Aorta (tissue), 5 donors: ENCODE measurements around the gene GNG8. TPM values are rescaled to one million over a fixed set of nuclear protein-coding genes. Genes with fewer than 3 reads are reported as not detected.

Source experiments
- ATAC-seq: fragments of 200-7000 bp; cut with Tn5 transposase; one replicate; pipeline ENCODE4 v1.9.1; 2022; ENCODE audit warnings: moderate library complexity; ENCODE audit not compliant: low FRiP score
- DNase-seq, 2 donors: peaks; one replicate each; pipeline ENCODE4 v3.0.0-alpha.2; 2020
- H3K27ac ChIP-seq, 2 donors: one replicate each; pipeline ENCODE4 v1.5.1; 2013; ENCODE audit warnings: low read length in 2 of 2, mild to moderate bottlenecking in 2 of 2, moderate library complexity in 2 of 2, control low read depth in 1 of 2, inconsistent platforms in 1 of 2, low read depth in 1 of 2
- H3K27me3 ChIP-seq, 2 donors: one replicate each; pipeline ENCODE4 v1.6.1; 2013; ENCODE audit warnings: control low read depth in 1 of 2, low read length in 1 of 2, mild to moderate bottlenecking in 1 of 2, moderate library complexity in 1 of 2; ENCODE audit not compliant: insufficient read depth in 2 of 2, control insufficient read depth in 1 of 2
- H3K36me3 ChIP-seq, 2 donors: one replicate each; pipeline ENCODE4 v1.6.1; 2013; ENCODE audit warnings: control low read depth in 1 of 2, low read length in 1 of 2, mild to moderate bottlenecking in 1 of 2; ENCODE audit not compliant: insufficient read depth in 2 of 2, control insufficient read depth in 1 of 2
- H3K4me1 ChIP-seq, 2 donors: one replicate each; pipeline ENCODE4 v1.6.1; 2013; ENCODE audit warnings: low read length in 2 of 2, control low read depth in 1 of 2, mild to moderate bottlenecking in 1 of 2, moderate library complexity in 1 of 2; ENCODE audit not compliant: insufficient read depth in 2 of 2, control insufficient read depth in 1 of 2
- H3K4me3 ChIP-seq, 2 donors: one replicate each; pipeline ENCODE4 v1.5.1; 2013; ENCODE audit warnings: low read length in 2 of 2, control low read depth in 1 of 2, mild to moderate bottlenecking in 1 of 2
- H3K9me3 ChIP-seq: one replicate; pipeline ENCODE4 v1.6.1; 2013; ENCODE audit warnings: mild to moderate bottlenecking, low read length; ENCODE audit not compliant: control insufficient read depth
- WGBS, 2 donors: extraction: QIAGEN DNeasy Blood & Tissue Kit; methylation state at CpG; one replicate each; pipeline ENCODE4 v1.1.7; 2013; 5-methylcytosine and 5-hydroxymethylcytosine counted together
- intact Hi-C, 2 donors: fragments of 100-400 bp; cut with DNase I; formaldehyde crosslinking; loops; one replicate each; pipeline versions ENCODE4 v1.14.2 to v1.15.0; 2022
- polyA plus RNA-seq, 2 donors: library from polyadenylated mRNA; stranded (reverse); fragments of 200-250 nt; gene quantifications; one replicate each; pipeline ENCODE4 v1.2.3, GENCODE V29; 2013
- total RNA-seq, 2 donors: library from RNA; stranded (reverse); fragmentation: NEBNext Ultra II Directional; extraction: Animal tissue kit (Norgen Biotek cat#: 25700); gene quantifications; one replicate each; pipeline ENCODE4 v1.2.1, GENCODE V29; 2021
- donor health status: healthy with polysubstance abuse.
- donor health status: Bipolar disorder and iron deficiency.
- donor health status: DM: no; HTN: no; CAD: no.
- donor health status: DM: no; HTN: no; CAD: no.
- donor health status: DM: yes; HTN: yes; CAD: no.

Gene GNG8
- total and polyA plus RNA-seq, 4 donors = 3.0 to 4.5 TPM; not detected in 2

DNA sequence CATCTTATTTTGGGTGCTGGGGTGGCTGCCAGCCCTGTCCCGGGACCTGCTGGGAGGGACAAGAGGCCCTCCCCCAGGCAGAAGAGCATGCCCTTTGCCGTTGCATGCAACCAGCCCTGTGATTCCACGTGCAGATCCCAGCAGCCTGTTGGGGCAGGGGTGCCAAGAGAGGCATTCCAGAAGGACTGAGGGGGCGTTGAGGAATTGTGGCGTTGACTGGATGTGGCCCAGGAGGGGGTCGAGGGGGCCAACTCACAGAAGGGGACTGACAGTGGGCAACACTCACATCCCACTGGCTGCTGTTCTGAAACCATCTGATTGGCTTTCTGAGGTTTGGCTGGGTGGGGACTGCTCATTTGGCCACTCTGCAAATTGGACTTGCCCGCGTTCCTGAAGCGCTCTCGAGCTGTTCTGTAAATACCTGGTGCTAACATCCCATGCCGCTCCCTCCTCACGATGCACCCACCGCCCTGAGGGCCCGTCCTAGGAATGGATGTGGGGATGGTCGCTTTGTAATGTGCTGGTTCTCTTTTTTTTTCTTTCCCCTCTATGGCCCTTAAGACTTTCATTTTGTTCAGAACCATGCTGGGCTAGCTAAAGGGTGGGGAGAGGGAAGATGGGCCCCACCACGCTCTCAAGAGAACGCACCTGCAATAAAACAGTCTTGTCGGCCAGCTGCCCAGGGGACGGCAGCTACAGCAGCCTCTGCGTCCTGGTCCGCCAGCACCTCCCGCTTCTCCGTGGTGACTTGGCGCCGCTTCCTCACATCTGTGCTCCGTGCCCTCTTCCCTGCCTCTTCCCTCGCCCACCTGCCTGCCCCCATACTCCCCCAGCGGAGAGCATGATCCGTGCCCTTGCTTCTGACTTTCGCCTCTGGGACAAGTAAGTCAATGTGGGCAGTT lies 26.2 kb downstream of the GNG8 start:
- ATAC-seq (no peak), DNase-seq (peak; percentile 49 to 62)
- Histone ChIP-seq H3K9me3 (no peaks in the 10 kb centered on the region), H3K27ac (no peak overlapping the region), H3K36me3 (peaks cover 0 to 6% of the 10 kb centered on the region in 2 donors), H3K4me3 (no peak overlapping the region), H3K27me3 (no peaks in the 10 kb centered on the region), H3K4me1 (peaks cover 0 to 4% of the 10 kb centered on the region in 2 donors)
- intact Hi-C loops = loop anchor here (2.0 to 10.0 kb wide), 2 partner anchors 53 to 235 kb away; no protein-coding TSS in a partner anchor
- WGBS, 2 donors = 62 to 63% methylated on average over 28 to 30 of the region's 30 CpGs

DNA sequence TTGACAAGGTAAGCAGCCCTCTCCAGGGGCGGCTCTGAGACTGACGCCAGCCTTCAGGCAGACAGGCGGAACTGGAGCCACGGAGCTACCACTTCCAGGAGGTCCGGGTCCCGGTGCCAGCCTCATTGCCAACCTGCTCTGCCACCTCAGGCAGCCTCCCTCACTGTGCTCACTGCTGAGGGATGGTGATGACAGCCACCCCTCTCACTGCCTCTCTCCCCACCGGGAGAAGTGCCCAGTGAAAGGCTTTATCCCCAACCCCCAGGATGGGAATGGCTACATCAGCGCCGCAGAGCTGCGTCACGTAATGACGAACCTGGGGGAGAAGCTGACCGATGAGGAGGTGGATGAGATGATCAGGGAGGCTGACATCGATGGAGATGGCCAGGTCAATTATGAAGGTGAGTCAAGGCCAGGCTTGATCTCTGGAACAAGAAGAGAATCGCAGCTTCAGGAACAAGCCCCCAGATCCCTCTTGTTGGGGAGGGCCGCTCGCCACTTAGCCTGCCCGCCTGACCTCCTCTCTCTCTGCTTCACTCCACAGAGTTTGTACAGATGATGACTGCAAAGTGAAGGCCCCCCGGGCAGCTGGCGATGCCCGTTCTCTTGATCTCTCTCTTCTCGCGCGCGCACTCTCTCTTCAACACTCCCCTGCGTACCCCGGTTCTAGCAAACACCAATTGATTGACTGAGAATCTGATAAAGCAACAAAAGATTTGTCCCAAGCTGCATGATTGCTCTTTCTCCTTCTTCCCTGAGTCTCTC lies 27.2 kb downstream of the GNG8 start:
- DNase-seq (peak; percentile 47 to 76), ATAC-seq (no peak)
- H3K4me1 ChIP-seq = peaks cover 0 to 4% of the 10 kb centered on the region in 2 donors
- intact Hi-C loops = loop anchor here in 1 of 2 donors (10.0 kb wide), 1 partner anchor 236 kb away; no protein-coding TSS in a partner anchor
- H3K36me3 ChIP-seq = peaks cover 0 to 6% of the 10 kb centered on the region in 2 donors
- H3K9me3 ChIP-seq = no peaks in the 10 kb centered on the region
- WGBS, 2 donors = 87 to 88% methylated on average over 27 of the region's 27 CpGs
- no peak overlapping the region for H3K27ac ChIP-seq
- no peak overlapping the region for H3K4me3 ChIP-seq
- no peaks in the 10 kb centered on the region for H3K27me3 ChIP-seq

- H3K9me3 ChIP-seq = no peaks in the 10 kb centered on the region
- ATAC-seq = no peak
- H3K27ac ChIP-seq = no peak overlapping the region
- H3K4me3 ChIP-seq = no peak overlapping the region
- DNase-seq = no peak
- WGBS, 2 donors = 87 to 88% methylated on average over 9 of the region's 9 CpGs
- H3K4me1 ChIP-seq = peaks cover 0 to 4% of the 10 kb centered on the region in 2 donors
- H3K36me3 ChIP-seq = peaks cover 0 to 6% of the 10 kb centered on the region in 2 donors
- no peaks in the 10 kb centered on the region for H3K27me3 ChIP-seq
- intact Hi-C loops = loop anchor here in 1 of 2 donors (10.0 kb wide), 1 partner anchor 237 kb away; no protein-coding TSS in a partner anchor
Measured at GRCh38 chr19:46608178-46608577, 27.8 kb downstream of the GNG8 start.

DNA sequence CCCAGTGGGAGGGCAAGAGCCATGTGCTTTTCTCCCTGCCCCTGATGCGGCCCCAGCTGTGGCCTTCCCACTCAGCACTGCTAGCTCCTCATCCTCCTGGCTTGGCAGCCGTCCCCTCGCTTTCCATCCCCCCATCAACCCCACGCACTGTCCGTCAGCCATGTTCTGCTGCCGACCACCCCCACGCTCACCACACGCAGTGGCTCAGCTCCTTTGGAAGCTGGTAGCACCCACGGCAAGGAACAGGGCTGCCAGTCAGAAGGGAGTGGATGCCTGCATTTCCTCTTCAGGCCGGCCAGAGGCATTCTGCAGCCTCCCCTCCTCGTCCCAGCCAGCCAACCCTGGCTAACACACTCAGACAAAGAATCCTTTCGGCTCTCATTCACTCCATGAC lies 28.6 kb downstream of the GNG8 start:
- H3K27me3 ChIP-seq = no peaks in the 10 kb centered on the region
- intact Hi-C loops = loop anchor here in 1 of 2 donors (10.0 kb wide), 1 partner anchor 237 kb away; no protein-coding TSS in a partner anchor
- 51 to 54% methylated on average over 12 of the region's 12 CpGs for WGBS, 2 donors
- peaks cover 0 to 4% of the 10 kb centered on the region in 2 donors for H3K4me1 ChIP-seq
- peak; percentile 50 to 61 for DNase-seq
- no peaks in the 10 kb centered on the region for H3K9me3 ChIP-seq
- H3K4me3 ChIP-seq = no peak overlapping the region
- H3K27ac ChIP-seq = no peak overlapping the region
- H3K36me3 ChIP-seq = peaks cover 0 to 6% of the 10 kb centered on the region in 2 donors
- no peak for ATAC-seq

DNA sequence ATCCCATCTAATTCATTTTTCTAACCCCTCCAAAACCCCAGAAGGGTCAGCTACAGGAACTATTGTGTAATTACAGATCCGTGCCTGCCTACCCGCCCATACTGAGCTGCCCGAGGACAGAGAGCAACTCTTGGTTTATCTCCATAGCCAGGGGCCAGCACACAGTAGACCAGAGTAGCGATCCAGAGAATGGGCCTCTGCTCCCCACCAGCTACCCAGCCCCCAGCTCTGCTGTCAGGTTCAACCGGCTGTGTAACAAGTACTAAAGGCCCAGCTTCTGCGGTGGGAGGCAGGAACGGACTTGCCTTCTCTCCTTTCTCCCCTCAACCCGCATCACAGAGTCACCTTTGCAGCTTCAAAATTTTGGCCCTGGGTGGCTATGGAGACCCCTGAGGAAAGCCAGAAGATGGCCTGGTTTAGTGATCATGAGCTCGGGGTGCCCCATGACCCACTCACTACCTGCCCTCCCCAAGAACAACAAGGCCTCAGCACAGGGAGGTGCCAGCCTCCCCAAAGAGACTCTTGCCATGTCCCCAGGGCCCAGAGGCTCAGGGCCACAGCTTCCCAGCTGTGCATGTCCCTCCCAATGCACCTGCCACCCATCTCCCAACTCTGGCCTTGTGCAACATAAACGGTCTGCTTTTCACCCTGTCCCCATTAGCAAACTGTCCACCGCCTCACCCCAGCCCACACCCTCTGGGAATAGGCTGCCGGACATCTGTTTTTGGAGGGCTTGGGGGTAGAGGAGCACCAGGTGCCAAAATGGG lies 29.1 kb downstream of the GNG8 start:
- H3K4me1 ChIP-seq = peaks cover 0 to 4% of the 10 kb centered on the region in 2 donors
- H3K27me3 ChIP-seq = no peaks in the 10 kb centered on the region
- DNase-seq (peak; percentile 37 to 38), ATAC-seq (no peak)
- H3K36me3 ChIP-seq = peaks cover 0 to 6% of the 10 kb centered on the region in 2 donors
- intact Hi-C loops = loop anchor here in 1 of 2 donors (10.0 kb wide), 1 partner anchor 238 kb away; no protein-coding TSS in a partner anchor
- WGBS, 2 donors = 73 to 77% methylated on average over 12 of the region's 12 CpGs
- H3K9me3 ChIP-seq = no peaks in the 10 kb centered on the region
- H3K27ac ChIP-seq = no peak overlapping the region
- no peak overlapping the region for H3K4me3 ChIP-seq

DNA sequence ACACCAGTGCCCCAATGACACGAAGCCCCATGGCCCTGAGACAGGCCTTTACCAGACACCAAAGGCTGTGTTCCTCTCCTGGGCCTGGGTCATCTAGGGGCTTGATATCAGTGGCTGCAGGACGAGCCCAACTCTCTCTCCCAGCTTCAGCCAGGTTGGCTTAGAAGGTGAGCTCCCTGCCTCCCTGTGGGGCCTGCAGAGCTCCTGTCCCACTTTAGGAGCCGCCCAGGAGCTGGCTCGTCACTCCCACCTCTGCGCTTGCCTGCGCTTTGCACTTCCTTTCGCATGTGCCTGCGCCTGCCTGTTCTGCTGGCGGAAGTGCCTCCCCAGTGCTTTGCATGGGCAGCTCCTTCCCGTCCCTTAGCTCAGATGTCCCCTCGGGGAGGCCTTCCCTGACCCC lies 30.0 kb downstream of the GNG8 start:
- 86 to 87% methylated on average over 11 of the region's 11 CpGs for WGBS, 2 donors
- H3K36me3 ChIP-seq = peaks cover 0 to 6% of the 10 kb centered on the region in 2 donors
- H3K4me1 ChIP-seq = peaks cover 0 to 4% of the 10 kb centered on the region in 2 donors
- DNase-seq (peak; percentile 41 to 71), ATAC-seq (no peak)
- H3K27ac ChIP-seq = peak overlapping the region in 1 of 2 donors; percentile 71
- intact Hi-C loops = loop anchor here in 1 of 2 donors (10.0 kb wide), 1 partner anchor 239 kb away; no protein-coding TSS in a partner anchor
- no peak overlapping the region for H3K4me3 ChIP-seq
- no peaks in the 10 kb centered on the region for H3K9me3 ChIP-seq
- H3K27me3 ChIP-seq = no peaks in the 10 kb centered on the region

GRCh38 chr19:46605356-46605821 lies 30.6 kb downstream of the GNG8 start:
- intact Hi-C loops = loop anchor here in 1 of 2 donors (10.0 kb wide), 1 partner anchor 239 kb away; no protein-coding TSS in a partner anchor
- H3K4me1 ChIP-seq = peaks cover 0 to 4% of the 10 kb centered on the region in 2 donors
- peaks cover 0 to 6% of the 10 kb centered on the region in 2 donors for H3K36me3 ChIP-seq
- ATAC-seq (no peak), DNase-seq (peak; percentile 57 to 78)
- H3K9me3 ChIP-seq = no peaks in the 10 kb centered on the region
- no peak overlapping the region for H3K4me3 ChIP-seq
- 8% methylated on average over 16 of the region's 16 CpGs for WGBS, 2 donors
- H3K27me3 ChIP-seq = no peaks in the 10 kb centered on the region
- H3K27ac ChIP-seq = peak overlapping the region; percentile 19 to 71
